HepG2 (cell line): ENCODE data around the gene SPATA33. TPM values are rescaled to one million over a fixed set of nuclear protein-coding genes. Genes with fewer than 3 reads are reported as not detected.

ENCODE experiments used
- AHR ChIP-seq: IDR thresholded peaks from 2 replicates; pipeline ENCODE4 v1.6.1; 2018; ENCODE audit warnings: missing genetic modification reagents, missing compliant biosample characterization
- CCAR2 ChIP-seq: fragments of 200-400 bp; formaldehyde crosslinking; optimal IDR thresholded peaks from 2 replicates; pipeline ENCODE3; 2018; ENCODE audit warnings: low read depth, mild to moderate bottlenecking, low read length, moderate library complexity
- FOXA1 ChIP-seq, 2 experiments: fragments of 450-650 bp in 1 of 2; sonication (generic) in 1 of 2; formaldehyde crosslinking in 1 of 2; IDR thresholded peaks; 2 replicates each; pipeline versions ENCODE4 v1.4.0 to v1.6.1; 2016 to 2020; ENCODE audit warnings: missing genetic modification reagents in 1 of 2
- KLF11 ChIP-seq: IDR thresholded peaks from 2 replicates; pipeline ENCODE4 v1.6.1; 2016; ENCODE audit warnings: missing compliant biosample characterization
- MEF2D ChIP-seq: sonication (generic); formaldehyde crosslinking; IDR thresholded peaks from 2 replicates; pipeline ENCODE4 v1.5.1; 2020; ENCODE audit warnings: mild to moderate bottlenecking, missing genetic modification reagents
- MTF2 ChIP-seq: sonication (generic); formaldehyde crosslinking; IDR thresholded peaks from 2 replicates; pipeline ENCODE4 v1.5.0; 2020; ENCODE audit warnings: missing genetic modification reagents, borderline replicate concordance
- NFRKB ChIP-seq: fragments of 450-650 bp; IDR thresholded peaks from 2 replicates; pipeline ENCODE4 v1.6.1; 2017
- PHB2 ChIP-seq: fragments of 450-650 bp; IDR thresholded peaks from 2 replicates; pipeline ENCODE4 v1.6.1; 2018; ENCODE audit not compliant: partially characterized antibody
- REL ChIP-seq: sonication (generic); formaldehyde crosslinking; conservative IDR thresholded peaks from 2 replicates; pipeline ENCODE4 v1.8.0; 2022; ENCODE audit warnings: mild to moderate bottlenecking, missing genetic modification reagents, moderate library complexity
- TBX3 ChIP-seq: fragments of 450-650 bp; IDR thresholded peaks from 2 replicates; pipeline ENCODE4 v1.6.1; 2017; ENCODE audit warnings: antibody characterized with exemption, mild to moderate bottlenecking, inconsistent platforms, borderline replicate concordance
- ZNF263 ChIP-seq: sonication (generic); formaldehyde crosslinking; IDR thresholded peaks from 2 replicates; pipeline ENCODE4 v1.4.0; 2020; ENCODE audit warnings: missing genetic modification reagents
- ZSCAN29 ChIP-seq: sonication (generic); formaldehyde crosslinking; conservative IDR thresholded peaks from 2 replicates; pipeline ENCODE4 v1.4.0; 2020; ENCODE audit warnings: mild to moderate bottlenecking, missing genetic modification reagents
- polyA plus RNA-seq, 8 experiments: library from polyadenylated mRNA; depleted of rRNA in 3 of 8; stranded (reverse) in 7 of 8; unstranded in 1 of 8; fragments of >200 nt; fragmentation: Illumina TruSeq in 4 of 8; extraction: Trizol in 4 of 8; gene quantifications; 2 replicates each; pipeline versions ENCODE4 v1.2.1 to v1.2.3, GENCODE V29; 2011 to 2016; ENCODE audit warnings: low read depth in 4 of 8, missing spikeins in 1 of 8, mixed read lengths in 1 of 8; ENCODE audit not compliant: insufficient read depth in 1 of 8
- total RNA-seq, 5 experiments: library from RNA; depleted of rRNA; stranded (reverse); fragments of >200 nt; fragmentation: Illumina TruSeq; extraction: Trizol; gene quantifications; 2 replicates each; pipeline ENCODE4 v1.2.3, GENCODE V29; 2016; ENCODE audit warnings: low read depth in 1 of 5
- TF ChIP-seq, protein P1 (sequence below): sonication (generic); formaldehyde crosslinking; IDR thresholded peaks from 2 replicates; pipeline ENCODE4; 2020; ENCODE audit warnings: missing genetic modification reagents, mild to moderate bottlenecking, borderline replicate concordance
- TF ChIP-seq, protein P2 (sequence below): sonication (generic); formaldehyde crosslinking; IDR thresholded peaks from 2 replicates; pipeline ENCODE4 v1.4.0; 2020; ENCODE audit warnings: missing genetic modification reagents, borderline replicate concordance
- TF ChIP-seq, protein P3 (sequence below): sonication (generic); formaldehyde crosslinking; IDR thresholded peaks from 2 replicates; pipeline ENCODE4 v1.5.0; 2020; ENCODE audit warnings: mild to moderate bottlenecking, missing genetic modification reagents
- TF ChIP-seq, protein P4 (sequence below): sonication (generic); formaldehyde crosslinking; IDR thresholded peaks from 2 replicates; pipeline ENCODE4 v1.4.0; 2020; ENCODE audit warnings: mild to moderate bottlenecking, missing genetic modification reagents, borderline replicate concordance
- TF ChIP-seq, protein P5 (sequence below): sonication (generic); formaldehyde crosslinking; IDR thresholded peaks from 2 replicates; pipeline ENCODE4 v1.5.0; 2020; ENCODE audit warnings: missing genetic modification reagents

Gene SPATA33
- total and polyA plus RNA-seq, 2 of the 13 experiments (the other 11 are each of a cell fraction or from before 2014, with no cell fraction given): 5.7 to 11.0 TPM

DNA sequence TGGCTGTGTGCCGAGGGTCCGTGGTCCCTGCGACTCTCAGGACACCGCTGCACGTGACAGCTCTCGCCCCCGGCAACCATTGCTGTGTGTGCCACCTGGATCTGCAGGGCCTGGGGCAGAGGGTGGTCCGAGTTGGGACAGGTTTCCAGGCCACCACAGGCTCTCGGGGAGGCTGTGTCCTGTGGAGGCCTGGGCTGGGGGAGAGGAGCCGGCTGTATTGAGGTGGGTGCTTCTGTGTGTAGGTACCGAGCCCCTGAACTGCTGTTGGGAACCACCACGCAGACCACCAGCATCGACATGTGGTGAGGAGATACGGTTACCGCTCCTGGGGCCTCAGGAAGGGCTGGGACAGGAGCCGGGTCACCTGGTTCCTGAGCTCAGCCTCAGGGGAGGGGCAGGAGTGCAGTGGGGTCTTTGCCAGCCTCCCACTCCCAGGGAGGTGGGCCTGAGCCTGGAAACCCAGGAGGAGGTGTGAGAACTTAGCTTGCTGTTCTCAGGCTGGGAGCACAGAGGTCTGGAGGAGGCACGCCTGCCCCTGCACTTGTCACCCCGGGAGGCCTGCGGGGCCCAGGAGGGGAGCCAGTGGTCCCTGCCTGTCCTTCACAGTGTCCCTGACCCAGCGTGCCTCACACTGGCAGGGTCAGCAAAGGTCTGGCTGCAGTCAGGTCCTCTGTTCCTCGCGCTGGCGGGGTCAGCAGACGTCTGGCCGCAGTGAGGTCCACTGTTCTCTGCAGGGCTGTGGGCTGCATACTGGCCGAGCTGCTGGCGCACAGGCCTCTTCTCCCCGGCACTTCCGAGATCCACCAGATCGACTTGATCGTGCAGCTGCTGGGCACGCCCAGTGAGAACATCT lies 36.5 kb downstream of the SPATA33 start (continued):
- no peak for TF ChIP-seq FOXA1 (IDR thresholded peaks at IDR 0.05)
- TF ChIP-seq FOXA1 (CRISPR knock-in tag; IDR thresholded peaks at IDR 0.05): no peak
- peak; percentile 51 for TF ChIP-seq TBX3
- TF ChIP-seq CCAR2: no peak
- 0 out of 2 replicates have a peak, but pooled peaks have one; percentile 16 for TF ChIP-seq ZSCAN29 (CRISPR knock-in tag)
- no peak for TF ChIP-seq NFRKB
- TF ChIP-seq MEF2D (CRISPR knock-in tag): no peak
- TF ChIP-seq MTF2 (CRISPR knock-in tag): no peak
- no peak for TF ChIP-seq KLF11
- TF ChIP-seq, protein P1, sequence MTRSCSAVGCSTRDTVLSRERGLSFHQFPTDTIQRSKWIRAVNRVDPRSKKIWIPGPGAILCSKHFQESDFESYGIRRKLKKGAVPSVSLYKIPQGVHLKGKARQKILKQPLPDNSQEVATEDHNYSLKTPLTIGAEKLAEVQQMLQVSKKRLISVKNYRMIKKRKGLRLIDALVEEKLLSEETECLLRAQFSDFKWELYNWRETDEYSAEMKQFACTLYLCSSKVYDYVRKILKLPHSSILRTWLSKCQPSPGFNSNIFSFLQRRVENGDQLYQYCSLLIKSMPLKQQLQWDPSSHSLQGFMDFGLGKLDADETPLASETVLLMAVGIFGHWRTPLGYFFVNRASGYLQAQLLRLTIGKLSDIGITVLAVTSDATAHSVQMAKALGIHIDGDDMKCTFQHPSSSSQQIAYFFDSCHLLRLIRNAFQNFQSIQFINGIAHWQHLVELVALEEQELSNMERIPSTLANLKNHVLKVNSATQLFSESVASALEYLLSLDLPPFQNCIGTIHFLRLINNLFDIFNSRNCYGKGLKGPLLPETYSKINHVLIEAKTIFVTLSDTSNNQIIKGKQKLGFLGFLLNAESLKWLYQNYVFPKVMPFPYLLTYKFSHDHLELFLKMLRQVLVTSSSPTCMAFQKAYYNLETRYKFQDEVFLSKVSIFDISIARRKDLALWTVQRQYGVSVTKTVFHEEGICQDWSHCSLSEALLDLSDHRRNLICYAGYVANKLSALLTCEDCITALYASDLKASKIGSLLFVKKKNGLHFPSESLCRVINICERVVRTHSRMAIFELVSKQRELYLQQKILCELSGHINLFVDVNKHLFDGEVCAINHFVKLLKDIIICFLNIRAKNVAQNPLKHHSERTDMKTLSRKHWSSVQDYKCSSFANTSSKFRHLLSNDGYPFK: no peak
- TF ChIP-seq, protein P2, sequence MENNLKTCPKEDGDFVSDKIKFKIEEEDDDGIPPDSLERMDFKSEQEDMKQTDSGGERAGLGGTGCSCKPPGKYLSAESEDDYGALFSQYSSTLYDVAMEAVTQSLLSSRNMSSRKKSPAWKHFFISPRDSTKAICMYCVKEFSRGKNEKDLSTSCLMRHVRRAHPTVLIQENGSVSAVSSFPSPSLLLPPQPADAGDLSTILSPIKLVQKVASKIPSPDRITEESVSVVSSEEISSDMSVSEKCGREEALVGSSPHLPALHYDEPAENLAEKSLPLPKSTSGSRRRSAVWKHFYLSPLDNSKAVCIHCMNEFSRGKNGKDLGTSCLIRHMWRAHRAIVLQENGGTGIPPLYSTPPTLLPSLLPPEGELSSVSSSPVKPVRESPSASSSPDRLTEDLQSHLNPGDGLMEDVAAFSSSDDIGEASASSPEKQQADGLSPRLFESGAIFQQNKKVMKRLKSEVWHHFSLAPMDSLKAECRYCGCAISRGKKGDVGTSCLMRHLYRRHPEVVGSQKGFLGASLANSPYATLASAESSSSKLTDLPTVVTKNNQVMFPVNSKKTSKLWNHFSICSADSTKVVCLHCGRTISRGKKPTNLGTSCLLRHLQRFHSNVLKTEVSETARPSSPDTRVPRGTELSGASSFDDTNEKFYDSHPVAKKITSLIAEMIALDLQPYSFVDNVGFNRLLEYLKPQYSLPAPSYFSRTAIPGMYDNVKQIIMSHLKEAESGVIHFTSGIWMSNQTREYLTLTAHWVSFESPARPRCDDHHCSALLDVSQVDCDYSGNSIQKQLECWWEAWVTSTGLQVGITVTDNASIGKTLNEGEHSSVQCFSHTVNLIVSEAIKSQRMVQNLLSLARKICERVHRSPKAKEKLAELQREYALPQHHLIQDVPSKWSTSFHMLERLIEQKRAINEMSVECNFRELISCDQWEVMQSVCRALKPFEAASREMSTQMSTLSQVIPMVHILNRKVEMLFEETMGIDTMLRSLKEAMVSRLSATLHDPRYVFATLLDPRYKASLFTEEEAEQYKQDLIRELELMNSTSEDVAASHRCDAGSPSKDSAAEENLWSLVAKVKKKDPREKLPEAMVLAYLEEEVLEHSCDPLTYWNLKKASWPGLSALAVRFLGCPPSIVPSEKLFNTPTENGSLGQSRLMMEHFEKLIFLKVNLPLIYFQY (CRISPR knock-in tag): no peak; the same call in 1 of the 2 replicates
- no peak for TF ChIP-seq PHB2
- TF ChIP-seq, protein P3, sequence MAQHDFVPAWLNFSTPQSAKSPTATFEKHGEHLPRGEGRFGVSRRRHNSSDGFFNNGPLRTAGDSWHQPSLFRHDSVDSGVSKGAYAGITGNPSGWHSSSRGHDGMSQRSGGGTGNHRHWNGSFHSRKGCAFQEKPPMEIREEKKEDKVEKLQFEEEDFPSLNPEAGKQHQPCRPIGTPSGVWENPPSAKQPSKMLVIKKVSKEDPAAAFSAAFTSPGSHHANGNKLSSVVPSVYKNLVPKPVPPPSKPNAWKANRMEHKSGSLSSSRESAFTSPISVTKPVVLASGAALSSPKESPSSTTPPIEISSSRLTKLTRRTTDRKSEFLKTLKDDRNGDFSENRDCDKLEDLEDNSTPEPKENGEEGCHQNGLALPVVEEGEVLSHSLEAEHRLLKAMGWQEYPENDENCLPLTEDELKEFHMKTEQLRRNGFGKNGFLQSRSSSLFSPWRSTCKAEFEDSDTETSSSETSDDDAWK (CRISPR knock-in tag): no peak
- TF ChIP-seq, protein P4, sequence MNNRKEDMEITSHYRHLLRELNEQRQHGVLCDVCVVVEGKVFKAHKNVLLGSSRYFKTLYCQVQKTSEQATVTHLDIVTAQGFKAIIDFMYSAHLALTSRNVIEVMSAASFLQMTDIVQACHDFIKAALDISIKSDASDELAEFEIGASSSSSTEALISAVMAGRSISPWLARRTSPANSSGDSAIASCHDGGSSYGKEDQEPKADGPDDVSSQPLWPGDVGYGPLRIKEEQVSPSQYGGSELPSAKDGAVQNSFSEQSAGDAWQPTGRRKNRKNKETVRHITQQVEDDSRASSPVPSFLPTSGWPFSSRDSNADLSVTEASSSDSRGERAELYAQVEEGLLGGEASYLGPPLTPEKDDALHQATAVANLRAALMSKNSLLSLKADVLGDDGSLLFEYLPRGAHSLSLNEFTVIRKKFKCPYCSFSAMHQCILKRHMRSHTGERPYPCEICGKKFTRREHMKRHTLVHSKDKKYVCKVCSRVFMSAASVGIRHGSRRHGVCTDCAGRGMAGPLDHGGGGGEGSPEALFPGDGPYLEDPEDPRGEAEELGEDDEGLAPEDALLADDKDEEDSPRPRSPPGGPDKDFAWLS: no peak
- TF ChIP-seq AHR (CRISPR knock-in tag): peak; percentile 48; the same call in 1 of the 2 replicates
- TF ChIP-seq REL (CRISPR knock-in tag): no peak
- TF ChIP-seq, protein P5, sequence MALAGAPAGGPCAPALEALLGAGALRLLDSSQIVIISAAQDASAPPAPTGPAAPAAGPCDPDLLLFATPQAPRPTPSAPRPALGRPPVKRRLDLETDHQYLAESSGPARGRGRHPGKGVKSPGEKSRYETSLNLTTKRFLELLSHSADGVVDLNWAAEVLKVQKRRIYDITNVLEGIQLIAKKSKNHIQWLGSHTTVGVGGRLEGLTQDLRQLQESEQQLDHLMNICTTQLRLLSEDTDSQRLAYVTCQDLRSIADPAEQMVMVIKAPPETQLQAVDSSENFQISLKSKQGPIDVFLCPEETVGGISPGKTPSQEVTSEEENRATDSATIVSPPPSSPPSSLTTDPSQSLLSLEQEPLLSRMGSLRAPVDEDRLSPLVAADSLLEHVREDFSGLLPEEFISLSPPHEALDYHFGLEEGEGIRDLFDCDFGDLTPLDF (CRISPR knock-in tag): no peak
- TF ChIP-seq ZNF263 (CRISPR knock-in tag): peak; percentile 67
